HG03064 (cell line): Measurements from ENCODE around the gene NUP37.

ENCODE experiments used
- ATAC-seq: cut with Tn5 transposase; IDR thresholded peaks from one replicate; pipeline ENCODE4 v1.9.1; 2021; ENCODE audit warnings: low read depth; ENCODE audit not compliant: unreplicated experiment

The NUP37 gene

DNA sequence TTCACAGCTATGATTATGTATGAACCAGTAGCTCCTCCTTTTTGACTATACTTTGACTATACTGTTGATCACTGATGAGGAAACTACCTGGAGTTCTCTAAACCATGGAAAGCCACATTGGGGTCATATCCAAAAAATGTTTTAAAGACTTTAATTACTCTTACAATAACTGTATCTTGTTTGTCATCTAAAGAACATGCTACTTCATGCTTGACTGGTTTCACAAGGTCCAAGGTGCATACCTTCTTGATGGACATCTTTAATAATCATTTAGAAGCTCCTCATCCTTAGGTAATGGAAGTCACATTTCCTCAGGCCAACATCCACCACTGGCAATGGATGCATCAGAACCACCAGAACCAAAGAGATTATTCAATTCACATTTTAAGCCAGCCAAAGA is 88.1 kb downstream of the NUP37 start:
- no peak for ATAC-seq

DNA sequence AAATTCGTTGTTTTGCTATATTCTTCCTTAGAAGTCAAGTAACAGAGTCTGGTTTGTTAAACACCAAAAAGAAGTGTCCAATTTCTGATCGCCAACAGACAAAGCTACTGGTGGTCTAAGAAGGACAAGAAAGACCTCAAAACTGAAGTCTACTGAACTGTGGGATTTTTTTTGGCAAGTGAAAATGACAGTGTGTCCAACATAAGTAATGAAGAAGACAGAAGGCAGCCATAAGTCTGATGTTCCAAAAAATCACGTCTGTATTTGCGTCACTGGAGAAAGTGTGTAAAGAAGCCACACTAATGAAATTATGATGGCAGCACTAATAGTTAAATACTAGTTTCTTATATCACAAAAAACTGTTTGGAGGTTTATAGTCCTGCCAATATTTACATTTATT is 90.8 kb downstream of the NUP37 start:
- no peak for ATAC-seq

DNA sequence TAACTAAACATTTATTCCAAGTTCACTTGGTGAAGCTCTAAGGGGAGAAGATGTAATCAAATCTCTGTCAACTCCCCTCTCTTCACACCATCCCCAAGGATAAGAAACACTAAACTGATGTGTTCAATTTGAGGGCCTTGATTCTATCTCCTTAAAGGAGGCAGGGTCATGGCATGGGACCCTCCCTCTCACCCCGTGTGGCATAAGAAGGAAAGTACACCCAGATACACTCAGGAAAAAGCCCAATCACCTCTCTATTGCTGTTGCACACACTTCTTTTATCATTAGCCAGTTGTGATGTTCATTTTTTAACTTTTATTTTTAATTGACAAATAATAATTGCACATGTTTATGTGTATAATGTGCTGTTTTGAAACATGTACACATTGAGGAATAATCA is 93.2 kb downstream of the NUP37 start:
- ATAC-seq = no peak

DNA sequence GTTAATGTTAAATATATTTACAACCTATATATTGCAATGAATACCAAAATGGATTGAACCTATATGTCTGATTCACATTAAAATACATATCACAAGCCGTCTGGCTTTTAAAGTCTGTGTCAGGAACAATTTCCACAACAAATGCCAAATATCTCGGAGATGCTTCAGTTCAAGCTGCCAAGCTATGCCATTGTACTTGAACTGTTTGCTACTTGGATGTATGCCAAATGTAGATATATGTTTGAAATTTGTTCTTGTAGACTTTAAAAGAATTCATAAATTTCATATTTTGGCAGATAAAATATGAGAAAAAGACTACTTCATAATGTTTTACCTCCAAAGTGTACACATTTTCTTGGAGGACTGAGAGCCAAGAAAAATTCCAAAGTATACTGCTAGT is 95.1 kb downstream of the NUP37 start:
- ATAC-seq = no peak

DNA sequence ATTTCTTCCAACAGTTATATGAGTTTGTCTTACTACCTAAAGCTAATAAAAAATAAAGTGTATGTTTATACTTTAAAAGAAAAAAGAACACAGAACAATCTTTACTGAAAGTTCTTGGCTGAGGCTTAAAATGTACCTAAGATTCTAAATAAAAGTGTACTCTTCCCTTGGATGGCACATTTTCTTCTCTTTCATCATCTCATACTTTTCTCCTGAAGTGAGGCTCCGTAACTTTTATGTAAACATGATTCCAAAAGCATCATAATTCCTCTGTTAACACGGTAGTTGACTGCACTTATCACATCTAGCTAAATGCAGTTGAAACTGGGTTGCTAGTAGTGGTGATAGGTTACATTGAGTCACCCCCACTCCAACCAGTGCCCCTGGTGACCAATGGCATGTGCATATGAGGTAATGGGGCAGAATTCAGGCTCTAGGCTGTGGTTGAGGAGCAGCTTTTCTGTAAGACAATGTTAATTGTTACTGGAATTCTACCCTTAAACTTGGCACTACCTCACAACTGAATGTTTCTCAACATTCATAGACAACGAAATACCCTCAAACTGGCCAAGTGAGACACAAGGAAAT is 96.5 kb downstream of the NUP37 start:
- no peak for ATAC-seq
